GM21381 (cell line): Measurements from ENCODE around the gene NPFFR1.

Experiments used
- ATAC-seq: cut with Tn5 transposase; IDR thresholded peaks from one replicate; pipeline ENCODE4 v1.9.1; 2021; ENCODE audit warnings: mild to moderate bottlenecking, moderate library complexity; ENCODE audit not compliant: unreplicated experiment

NPFFR1 gene

DNA sequence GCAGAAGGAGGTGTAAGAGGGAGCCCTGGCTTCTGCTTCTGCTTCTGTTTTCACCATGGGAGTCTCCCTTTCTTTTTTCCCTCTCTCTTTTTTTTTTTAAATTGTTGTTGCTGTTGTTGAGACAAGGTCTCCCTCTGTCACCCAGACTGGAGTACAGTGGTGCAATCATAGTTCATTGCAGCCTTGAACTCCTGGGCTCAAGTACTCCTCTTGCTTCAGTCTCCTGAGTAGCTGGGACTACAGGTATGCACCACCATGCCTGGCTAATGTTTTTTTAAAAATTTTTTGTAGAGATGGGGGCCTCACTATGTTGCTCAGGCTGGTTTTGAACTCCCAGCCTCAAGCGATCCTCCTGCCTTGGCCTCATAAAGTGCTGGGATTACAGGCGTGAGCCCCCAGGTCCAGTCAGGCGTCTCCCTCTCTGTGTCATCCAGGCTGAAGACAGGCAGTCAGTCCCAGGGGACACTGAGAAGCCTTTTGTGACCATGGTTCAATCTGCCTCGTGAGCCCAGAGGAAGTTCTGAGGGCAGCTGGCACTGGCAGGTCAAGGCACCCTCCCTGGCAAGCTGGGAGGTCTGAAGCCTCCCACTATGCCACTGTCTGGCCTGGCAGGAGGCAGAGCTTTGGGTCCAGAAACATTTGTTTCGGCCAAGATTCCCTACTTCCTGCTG is 33.6 kb upstream of the NPFFR1 start:
- ATAC-seq, result no peak

DNA sequence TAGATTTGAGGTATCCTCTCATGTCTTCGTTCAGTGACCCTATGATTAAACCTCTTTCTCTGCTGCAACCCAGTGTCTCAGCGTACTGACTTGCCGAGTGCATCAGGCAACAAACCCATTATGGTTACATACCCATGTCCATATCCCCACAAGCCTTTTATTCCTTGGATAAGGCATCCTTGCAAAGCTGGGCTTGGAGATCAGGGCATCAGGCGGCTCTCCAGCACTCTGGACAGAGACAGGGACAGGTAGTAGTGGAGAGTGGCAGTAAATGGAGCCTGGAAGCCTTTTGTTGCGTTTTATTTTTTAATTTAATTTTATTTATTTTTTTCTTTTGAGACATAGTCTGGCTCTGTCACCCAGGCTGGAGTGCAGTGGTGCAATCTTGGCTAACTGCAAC is 32.0 kb upstream of the NPFFR1 start:
- ATAC-seq, result no peak

DNA sequence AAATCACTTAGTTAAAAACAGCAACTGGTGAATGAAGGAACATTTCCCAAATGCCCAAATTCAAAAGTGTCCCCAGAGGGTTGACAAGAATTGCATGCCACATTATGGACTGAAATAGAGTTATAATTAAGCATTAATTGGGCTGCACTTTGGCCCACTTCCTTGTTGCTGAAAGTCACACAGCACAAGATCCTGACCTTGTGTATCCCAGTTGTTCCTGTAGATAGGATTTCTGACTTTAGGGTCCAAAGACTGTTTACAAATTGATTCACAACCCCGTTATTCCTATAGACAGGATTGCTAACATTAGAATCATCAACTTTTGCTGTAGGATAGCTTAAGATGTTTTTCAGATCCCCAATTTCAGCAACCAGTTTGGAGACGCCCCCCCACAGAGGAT is 31.5 kb upstream of the NPFFR1 start:
- ATAC-seq, result no peak

- no peak for ATAC-seq
Measured at GRCh38 chr10:70312972-70313371, 29.2 kb upstream of the NPFFR1 start.

GRCh38 chr10:70312249-70312648 is 28.4 kb upstream of the NPFFR1 start:
- ATAC-seq, result no peak

GRCh38 chr10:70311698-70312097 is 27.9 kb upstream of the NPFFR1 start:
- no peak for ATAC-seq

DNA sequence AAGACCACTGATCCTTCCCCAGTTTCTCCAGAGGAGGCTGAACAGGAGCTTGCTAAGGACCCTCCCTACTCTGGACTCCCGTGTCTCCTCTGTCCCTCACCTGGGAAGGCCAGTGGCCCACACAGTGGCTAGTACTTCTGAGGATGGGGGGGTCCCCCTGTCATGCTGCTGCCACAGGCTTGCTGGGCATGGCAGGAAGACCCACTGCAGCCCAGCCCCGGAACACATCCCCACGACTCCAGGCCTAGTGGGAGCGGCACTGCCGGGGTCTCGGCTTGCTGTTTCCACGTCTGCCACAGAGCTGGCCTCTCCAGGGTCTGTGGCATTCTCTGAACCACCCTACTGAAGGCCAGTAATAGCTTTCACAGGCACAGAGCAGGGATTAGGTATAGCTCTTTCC is 25.9 kb upstream of the NPFFR1 start:
- no peak for ATAC-seq

DNA sequence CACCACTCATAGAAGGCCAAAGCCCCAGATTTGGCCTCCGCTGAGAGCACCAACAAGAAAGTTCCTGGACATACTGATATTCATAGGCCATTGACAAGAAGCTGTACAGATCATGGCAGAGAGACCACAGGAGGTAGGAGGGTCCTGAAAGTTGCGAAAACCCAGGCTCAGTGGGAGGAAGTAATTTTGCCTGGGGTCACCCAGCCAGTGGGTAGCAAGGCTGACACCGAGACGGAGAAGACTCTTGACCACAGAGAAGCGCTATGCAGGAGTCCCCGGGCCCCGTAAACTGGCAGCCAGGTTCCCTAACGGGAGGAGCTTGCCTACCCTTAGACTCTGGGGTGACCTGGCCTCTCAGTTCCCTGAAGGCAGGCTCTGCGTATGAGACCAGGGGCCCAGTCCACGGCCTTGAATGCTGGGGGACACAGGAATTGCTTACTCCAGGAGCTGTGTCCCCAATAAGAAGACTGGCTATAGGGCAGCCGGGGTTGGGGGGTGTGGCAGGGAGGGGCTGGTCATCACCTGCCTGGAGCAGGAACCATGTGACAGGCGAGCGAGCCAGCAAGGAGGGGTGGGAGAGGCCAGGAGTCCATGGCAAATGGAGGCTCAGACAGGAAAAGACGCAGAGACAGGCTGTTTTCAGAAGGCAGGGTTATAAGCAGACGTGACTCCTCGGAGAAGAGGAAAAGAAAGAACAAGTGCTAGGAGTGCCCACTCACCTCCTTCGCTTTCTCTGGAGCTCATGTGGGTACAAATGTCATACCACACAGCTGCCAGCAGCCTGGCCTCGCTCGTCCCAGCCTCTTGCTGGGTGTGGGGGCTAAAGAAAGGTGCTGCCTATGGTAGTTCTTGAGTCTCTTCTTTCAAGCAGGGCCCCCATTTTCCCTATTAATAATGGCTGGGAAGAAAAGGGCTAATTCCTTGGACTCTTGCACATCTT is 24.6 kb upstream of the NPFFR1 start:
- ATAC-seq, result no peak

GRCh38 chr10:70306886-70307520 is 23.2 kb upstream of the NPFFR1 start:
- no peak for ATAC-seq

GRCh38 chr10:70306181-70306705 is 22.4 kb upstream of the NPFFR1 start:
- ATAC-seq, result no peak

- ATAC-seq, result no peak
Measured at GRCh38 chr10:70303730-70304129, 19.9 kb upstream of the NPFFR1 start.

GRCh38 chr10:70302292-70302691 is 18.5 kb upstream of the NPFFR1 start:
- ATAC-seq, result no peak

- no peak for ATAC-seq
Measured at GRCh38 chr10:70300908-70301597, 17.2 kb upstream of the NPFFR1 start.

- no peak for ATAC-seq
Measured at GRCh38 chr10:70300461-70300860, 16.7 kb upstream of the NPFFR1 start.

GRCh38 chr10:70299876-70300275 is 16.1 kb upstream of the NPFFR1 start:
- no peak for ATAC-seq

GRCh38 chr10:70298393-70298792 is 14.6 kb upstream of the NPFFR1 start:
- ATAC-seq, result no peak

DNA sequence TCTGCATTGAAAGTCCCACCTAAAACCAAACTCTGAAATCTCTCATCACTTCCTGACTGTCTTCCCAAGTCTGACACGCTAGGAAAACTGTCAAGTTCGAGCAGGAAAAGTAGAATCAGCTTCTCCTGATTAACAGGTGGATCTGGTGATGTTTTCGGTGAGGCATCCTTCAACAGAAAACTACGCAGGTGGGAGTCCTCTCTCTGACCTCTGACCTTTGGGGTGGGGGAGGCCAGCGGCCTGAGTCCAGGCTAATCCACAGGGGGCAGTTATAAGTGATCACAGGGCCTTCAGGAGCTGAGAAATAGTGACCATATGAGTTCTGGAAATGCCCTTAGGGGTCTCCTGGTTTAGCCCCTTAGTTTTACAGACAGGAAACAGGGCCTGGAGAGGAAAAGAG is 13.4 kb upstream of the NPFFR1 start:
- ATAC-seq, result no peak

GRCh38 chr10:70296406-70296899 is 12.6 kb upstream of the NPFFR1 start:
- ATAC-seq, result no peak

GRCh38 chr10:70295926-70296325 is 12.1 kb upstream of the NPFFR1 start:
- no peak for ATAC-seq

- ATAC-seq, result no peak
Measured at GRCh38 chr10:70295321-70295720, 11.5 kb upstream of the NPFFR1 start.
